SIG-M5 (cell line): ENCODE measurements around the gene ANTXR1.

ENCODE experiments used
- DNase-seq: peaks from one replicate; lab custom pipeline; 2025; lab: John Stamatoyannopoulos, UW

The ANTXR1 gene

GRCh38 chr2:69034122-69034521 lies 21.1 kb downstream of the ANTXR1 start:
- DNase-seq = no peak

GRCh38 chr2:69034845-69035244 lies 21.9 kb downstream of the ANTXR1 start:
- no peak for DNase-seq

GRCh38 chr2:69036926-69037325 lies 23.9 kb downstream of the ANTXR1 start:
- no peak for DNase-seq

GRCh38 chr2:69041214-69041613 lies 28.2 kb downstream of the ANTXR1 start:
- no peak for DNase-seq

GRCh38 chr2:69043736-69044400 lies 30.9 kb downstream of the ANTXR1 start:
- no peak for DNase-seq

GRCh38 chr2:69046221-69046662 lies 33.3 kb downstream of the ANTXR1 start:
- no peak for DNase-seq

- DNase-seq = no peak
Observed at GRCh38 chr2:69047625-69048145, 34.7 kb downstream of the ANTXR1 start.

- DNase-seq = no peak
Observed at GRCh38 chr2:69050802-69051201, 37.8 kb downstream of the ANTXR1 start.

GRCh38 chr2:69053416-69053965 lies 40.5 kb downstream of the ANTXR1 start:
- no peak for DNase-seq

GRCh38 chr2:69054431-69054830 lies 41.5 kb downstream of the ANTXR1 start:
- no peak for DNase-seq

- no peak for DNase-seq
Observed at GRCh38 chr2:69055688-69056470, 42.9 kb downstream of the ANTXR1 start.

- no peak for DNase-seq
Observed at GRCh38 chr2:69057660-69058059, 44.7 kb downstream of the ANTXR1 start.

- no peak for DNase-seq
Observed at GRCh38 chr2:69059731-69060290, 46.8 kb downstream of the ANTXR1 start.

GRCh38 chr2:69060938-69061501 lies 48.0 kb downstream of the ANTXR1 start:
- no peak for DNase-seq

- no peak for DNase-seq
Observed at GRCh38 chr2:69061525-69061924, 48.5 kb downstream of the ANTXR1 start.

- DNase-seq = no peak
Observed at GRCh38 chr2:69062307-69062962, 49.5 kb downstream of the ANTXR1 start.

- DNase-seq = no peak
Observed at GRCh38 chr2:69065735-69066336, 52.9 kb downstream of the ANTXR1 start.

- DNase-seq = no peak
Observed at GRCh38 chr2:69067026-69067630, 54.1 kb downstream of the ANTXR1 start.

- DNase-seq = no peak
Observed at GRCh38 chr2:69067866-69068265, 54.9 kb downstream of the ANTXR1 start.

GRCh38 chr2:69070969-69071368 lies 58.0 kb downstream of the ANTXR1 start:
- DNase-seq = no peak
